Measurements from ENCODE around the gene SMAD6. TPM values are rescaled to one million over a fixed set of nuclear protein-coding genes. Genes with fewer than 3 reads are reported as not detected.

Gene SMAD6
- 10 to 100 TPM; 13.8 to 50.2 (median 26.8) TPM for polyA plus RNA-seq (ENCODE audit: insufficient read length in 4 of 4)

GRCh38 chr15:66702035-66702786 is at the start of gene SMAD6:
SMAD6 (plus strand) TSS chr15:66702236; CDS start chr15:66703259, 1,023 bp downstream.
- peak; percentile 90 to 97 (median 96) for DNase-seq (ENCODE audit: low read depth in 4 of 4, low spot score in 3 of 4)

GRCh38 chr15:66652806-66653205 is 49.2 kb upstream of the SMAD6 start:
- no peak for DNase-seq (ENCODE audit: low read depth in 4 of 4, low spot score in 3 of 4)

- DNase-seq (ENCODE audit: low read depth in 4 of 4, low spot score in 3 of 4), result no peak
These were observed 48.6 kb upstream of the SMAD6 start for GRCh38 chr15:66653398-66653797.

- no peak for DNase-seq (ENCODE audit: low read depth in 4 of 4, low spot score in 3 of 4)
These were observed 48.2 kb upstream of the SMAD6 start for GRCh38 chr15:66653852-66654251.

- no peak for DNase-seq (ENCODE audit: low read depth in 4 of 4, low spot score in 3 of 4)
These were observed 47.7 kb upstream of the SMAD6 start for GRCh38 chr15:66654361-66654738.

- no peak for DNase-seq (ENCODE audit: low read depth in 4 of 4, low spot score in 3 of 4)
These were observed 47.2 kb upstream of the SMAD6 start for GRCh38 chr15:66654739-66655375.

GRCh38 chr15:66655511-66655910 is 46.5 kb upstream of the SMAD6 start:
- no peak for DNase-seq (ENCODE audit: low read depth in 4 of 4, low spot score in 3 of 4)

GRCh38 chr15:66655997-66656396 is 46.0 kb upstream of the SMAD6 start:
- no peak for DNase-seq (ENCODE audit: low read depth in 4 of 4, low spot score in 3 of 4)

- DNase-seq (ENCODE audit: low read depth in 4 of 4, low spot score in 3 of 4), result peak; percentile 46 to 63 (median 49)
These were observed 44.6 kb upstream of the SMAD6 start for GRCh38 chr15:66657185-66658020.

- DNase-seq (ENCODE audit: low read depth in 4 of 4, low spot score in 3 of 4), result no peak
These were observed 44.0 kb upstream of the SMAD6 start for GRCh38 chr15:66658044-66658443.

- no peak for DNase-seq (ENCODE audit: low read depth in 4 of 4, low spot score in 3 of 4)
These were observed 43.2 kb upstream of the SMAD6 start for GRCh38 chr15:66658855-66659254.

- DNase-seq (ENCODE audit: low read depth in 4 of 4, low spot score in 3 of 4), result no peak
These were observed 42.7 kb upstream of the SMAD6 start for GRCh38 chr15:66659384-66659783.

GRCh38 chr15:66661432-66662096 is 40.5 kb upstream of the SMAD6 start:
- DNase-seq (ENCODE audit: low read depth in 4 of 4, low spot score in 3 of 4), result no peak

- no peak for DNase-seq (ENCODE audit: low read depth in 4 of 4, low spot score in 3 of 4)
These were observed 39.5 kb upstream of the SMAD6 start for GRCh38 chr15:66662522-66662921.

GRCh38 chr15:66663664-66664063 is 38.4 kb upstream of the SMAD6 start:
- DNase-seq (ENCODE audit: low read depth in 4 of 4, low spot score in 3 of 4), result no peak

GRCh38 chr15:66670175-66670574 is 31.9 kb upstream of the SMAD6 start:
- DNase-seq (ENCODE audit: low read depth in 4 of 4, low spot score in 3 of 4), result no peak

- no peak for DNase-seq (ENCODE audit: low read depth in 4 of 4, low spot score in 3 of 4)
These were observed 31.1 kb upstream of the SMAD6 start for GRCh38 chr15:66670762-66671580.

- DNase-seq (ENCODE audit: low read depth in 4 of 4, low spot score in 3 of 4), result no peak
These were observed 29.2 kb upstream of the SMAD6 start for GRCh38 chr15:66672867-66673266.

- DNase-seq (ENCODE audit: low read depth in 4 of 4, low spot score in 3 of 4), result no peak
These were observed 28.4 kb upstream of the SMAD6 start for GRCh38 chr15:66673410-66674322.

Measured in left renal pelvis (tissue), 4 donors.